A172 (cell line): Measurements from ENCODE around the gene FLACC1. TPM values are rescaled to one million over a fixed set of nuclear protein-coding genes. Genes with fewer than 3 reads are reported as not detected.
"Not testable (repeated sequence)": the region's sequence is repeated elsewhere in the genome, so short reads cannot be mapped to it uniquely, and the experiment has no call there.

Experiments used
- DNase-seq: peaks from one replicate; pipeline ENCODE4 v3.0.0-alpha.2; 2015; ENCODE audit warnings: low spot score
- total RNA-seq: library from RNA; depleted of rRNA; stranded (reverse); fragments of >200 nt; shearing (Covaris generic); gene quantifications from 2 replicates; pipeline ENCODE4 v1.2.3, GENCODE V29; 2014; rRNA removed

Gene FLACC1, protein sequence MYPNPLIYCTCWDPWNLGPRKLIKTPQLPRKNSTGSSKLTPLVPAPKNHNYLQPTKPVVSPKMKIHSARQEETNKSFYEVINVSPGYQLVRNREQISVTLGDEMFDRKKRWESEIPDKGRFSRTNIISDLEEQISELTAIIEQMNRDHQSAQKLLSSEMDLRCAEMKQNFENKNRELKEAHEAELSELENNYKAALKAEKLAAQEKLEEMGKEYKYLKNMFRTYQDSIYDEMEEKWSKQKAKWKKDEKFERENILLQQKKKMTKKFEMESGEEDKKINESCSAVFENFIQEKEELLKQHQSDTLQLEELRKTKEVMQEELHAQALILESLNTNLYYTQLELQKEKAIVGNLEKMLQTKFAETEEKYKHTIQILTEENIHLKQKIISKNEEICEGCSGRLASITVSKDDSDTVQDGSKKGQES
- total RNA-seq: not detected in 2 replicates

DNA sequence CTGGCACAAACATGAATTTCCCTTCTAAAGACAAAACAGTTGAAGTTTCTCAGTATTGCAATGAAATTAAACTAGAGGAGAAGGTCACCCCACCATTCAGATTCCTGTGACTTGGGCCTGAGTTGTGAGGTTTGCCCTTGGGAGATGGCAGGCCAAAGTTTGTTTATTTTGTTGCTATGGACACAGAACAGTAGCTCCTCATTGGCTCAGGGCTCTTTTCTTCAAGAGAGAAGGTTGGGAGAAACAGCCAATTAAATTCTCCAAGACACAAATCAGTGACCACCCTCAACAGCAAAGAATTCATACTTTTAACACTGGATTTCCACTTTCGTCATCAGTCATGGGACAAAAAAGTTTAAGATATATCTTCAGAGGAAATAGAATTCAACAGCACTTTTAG, at the start of gene FLACC1:
Gene FLACC1, minus strand, starts transcription at position 125 of the 400 bp plus-strand sequence. CDS start 5,941 bp downstream, outside the sequence.
- peak; percentile 75 for DNase-seq

DNA sequence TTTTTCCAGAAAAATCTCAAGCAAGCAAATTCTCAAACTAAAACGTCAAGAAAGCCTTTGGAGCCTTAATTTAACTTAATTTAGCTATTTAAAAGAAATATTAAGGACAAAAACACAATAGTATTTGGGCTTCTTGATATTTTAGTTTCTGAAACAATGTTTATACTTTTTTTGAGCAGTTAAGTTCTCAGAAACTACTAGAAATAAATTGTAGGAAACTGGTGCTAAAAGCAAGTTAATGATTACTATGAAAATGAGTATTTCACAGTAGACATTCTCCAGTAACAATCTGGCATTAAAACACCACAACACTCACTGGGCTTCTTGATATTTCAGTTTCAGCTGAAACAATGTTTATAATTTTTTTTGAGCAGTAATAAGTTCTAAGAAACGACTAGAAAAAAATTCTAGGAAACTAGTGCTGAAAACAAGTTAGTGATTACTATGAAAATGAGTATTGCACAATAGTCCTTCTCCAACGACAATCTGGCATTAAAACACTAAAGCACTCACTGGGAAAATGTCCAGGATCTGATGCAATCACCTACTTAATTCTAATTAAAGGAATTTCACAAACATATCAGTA, 49.0 kb upstream of the FLACC1 start:
- peak; percentile 35 for DNase-seq

DNA sequence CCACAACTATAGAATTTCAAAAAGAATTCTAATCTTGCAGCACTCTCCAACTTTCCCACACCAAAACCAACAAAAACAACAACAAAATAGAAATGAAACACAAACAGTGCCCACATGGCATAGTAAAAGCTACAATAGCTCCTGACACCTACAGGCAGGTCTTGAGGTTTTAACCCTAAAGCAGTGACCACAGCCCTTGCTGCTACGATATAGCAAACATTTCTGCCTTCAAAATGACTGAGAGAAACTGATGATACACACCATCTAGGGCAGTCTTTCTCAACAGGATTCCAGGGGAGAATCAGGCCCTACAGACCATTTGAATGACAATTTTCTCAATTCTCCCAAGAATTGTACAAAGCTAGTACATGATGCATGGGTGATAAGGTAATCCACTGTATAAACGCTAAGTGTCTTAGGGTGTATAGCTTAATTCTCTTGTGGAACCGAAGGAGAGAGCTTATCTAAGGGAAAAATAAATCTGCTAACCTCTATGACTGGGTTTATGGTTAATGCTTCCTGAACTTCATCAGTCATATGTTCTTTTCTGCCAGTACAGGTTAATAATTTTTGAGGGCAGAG, 47.6 kb upstream of the FLACC1 start:
- no peak for DNase-seq

DNA sequence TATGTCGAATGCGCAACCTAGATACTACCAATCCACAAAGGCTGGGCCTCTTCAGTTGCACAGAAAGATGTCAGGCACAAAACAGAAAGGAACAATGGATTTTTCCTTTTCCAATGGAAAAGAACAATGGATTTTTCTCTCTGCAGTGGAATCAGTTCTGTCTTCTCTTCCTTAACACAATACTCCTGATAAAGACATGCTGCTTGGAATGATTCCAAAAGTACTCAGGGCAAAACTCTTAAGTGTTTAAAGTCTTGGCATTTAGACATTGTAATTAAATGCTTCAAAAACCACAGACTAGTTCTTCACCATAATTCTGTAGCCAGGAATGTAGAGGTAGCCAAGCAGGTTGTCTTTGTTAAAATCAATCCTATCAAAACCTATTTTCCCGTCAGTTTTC, 46.7 kb upstream of the FLACC1 start:
- DNase-seq: peak; percentile 36

DNA sequence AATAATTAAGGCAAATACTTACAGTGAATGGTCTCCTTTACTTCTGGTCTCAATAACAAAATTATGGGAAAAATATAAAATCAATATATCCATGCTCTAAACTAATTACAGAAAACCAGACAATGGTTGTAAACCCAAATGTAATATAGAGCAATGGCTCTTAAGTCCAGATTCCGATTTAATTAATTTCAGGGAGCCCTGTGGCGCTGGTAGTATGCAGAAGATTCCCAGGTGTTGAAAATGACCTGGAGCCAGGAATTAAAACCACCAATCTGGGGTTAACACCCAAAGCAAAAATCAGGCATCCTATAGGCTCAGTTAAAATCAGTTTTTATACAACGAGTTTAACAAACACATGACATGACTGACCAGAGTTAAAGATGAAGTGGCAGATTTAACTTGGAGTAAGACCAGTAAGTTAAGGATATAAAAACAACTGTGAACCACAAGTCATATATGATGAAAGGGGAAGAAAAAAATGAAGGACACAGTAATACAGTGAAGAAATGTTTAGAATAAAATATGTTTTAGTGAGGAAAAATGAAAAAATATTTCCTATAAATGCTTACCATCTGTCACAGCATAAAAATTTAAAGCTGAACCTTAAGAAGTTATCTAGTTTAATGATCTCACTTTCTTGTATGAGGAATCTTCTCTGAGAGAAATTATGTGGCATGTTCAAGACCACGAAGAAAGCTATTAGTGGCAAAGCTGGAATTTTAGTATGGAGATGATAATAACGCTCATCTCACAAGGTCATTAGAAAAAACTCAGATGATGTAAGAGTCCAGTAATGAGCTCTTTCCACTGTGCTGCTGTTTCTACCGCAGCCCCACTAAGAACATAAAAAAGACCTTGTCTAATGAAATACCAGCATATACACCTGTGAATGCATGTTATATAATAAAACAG, 45.8 kb upstream of the FLACC1 start:
- DNase-seq: no peak

DNA sequence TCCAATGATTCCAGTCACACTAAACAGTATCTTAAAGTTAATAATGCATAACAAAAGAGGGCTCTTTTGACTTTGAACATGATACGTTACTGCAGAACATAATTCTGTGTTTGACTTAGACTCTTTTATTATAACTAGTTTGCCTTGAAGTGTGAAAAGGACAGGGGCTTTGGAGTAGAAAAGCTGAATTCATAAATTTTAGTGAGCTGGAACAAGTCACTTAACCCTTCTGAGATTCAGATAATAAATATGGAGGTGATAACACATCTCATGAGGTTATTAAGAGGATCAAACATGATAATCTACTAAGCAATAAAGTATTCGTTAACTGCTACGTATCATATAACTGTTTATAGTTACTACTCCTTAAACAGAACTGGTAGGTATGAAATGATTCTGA, 44.7 kb upstream of the FLACC1 start:
- no peak for DNase-seq

DNA sequence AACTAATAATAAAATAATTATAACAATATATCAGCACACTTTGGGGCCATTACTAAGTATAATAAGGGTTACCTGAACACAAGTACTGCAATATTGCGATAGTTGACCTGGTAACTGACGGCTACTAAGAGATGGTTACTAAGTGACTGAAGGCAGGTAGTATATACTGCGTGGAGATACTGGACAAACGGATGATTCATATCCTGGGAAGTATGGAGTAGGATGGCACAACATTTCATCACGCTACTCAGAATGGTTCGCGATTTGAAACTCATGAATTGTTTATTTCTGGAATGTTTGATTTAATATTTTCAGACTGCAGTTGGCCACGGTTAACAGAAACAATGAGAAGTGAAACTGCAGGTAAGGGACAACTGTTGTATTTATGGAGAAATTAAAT, 39.5 kb upstream of the FLACC1 start:
- peak; percentile 28 for DNase-seq

DNA sequence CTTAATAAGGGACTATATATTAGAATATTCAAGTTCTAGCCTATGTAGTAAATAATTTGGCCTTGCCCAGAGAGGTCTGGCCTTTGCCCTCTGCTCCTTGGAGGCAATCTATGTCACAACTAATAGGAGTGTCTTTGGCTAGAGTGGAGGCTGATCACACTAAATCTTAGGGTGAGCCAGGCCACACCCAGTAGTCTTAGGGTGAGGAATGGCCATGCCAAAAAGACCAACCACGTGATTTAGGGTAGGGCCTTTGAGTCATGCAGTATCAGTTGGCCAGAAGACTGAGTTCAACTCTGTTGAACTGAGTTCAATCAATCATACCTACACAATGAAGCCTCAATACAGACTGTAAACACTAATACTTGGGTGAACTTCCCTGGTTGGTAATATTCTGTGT, 26.0 kb upstream of the FLACC1 start:
- DNase-seq: no peak

DNA sequence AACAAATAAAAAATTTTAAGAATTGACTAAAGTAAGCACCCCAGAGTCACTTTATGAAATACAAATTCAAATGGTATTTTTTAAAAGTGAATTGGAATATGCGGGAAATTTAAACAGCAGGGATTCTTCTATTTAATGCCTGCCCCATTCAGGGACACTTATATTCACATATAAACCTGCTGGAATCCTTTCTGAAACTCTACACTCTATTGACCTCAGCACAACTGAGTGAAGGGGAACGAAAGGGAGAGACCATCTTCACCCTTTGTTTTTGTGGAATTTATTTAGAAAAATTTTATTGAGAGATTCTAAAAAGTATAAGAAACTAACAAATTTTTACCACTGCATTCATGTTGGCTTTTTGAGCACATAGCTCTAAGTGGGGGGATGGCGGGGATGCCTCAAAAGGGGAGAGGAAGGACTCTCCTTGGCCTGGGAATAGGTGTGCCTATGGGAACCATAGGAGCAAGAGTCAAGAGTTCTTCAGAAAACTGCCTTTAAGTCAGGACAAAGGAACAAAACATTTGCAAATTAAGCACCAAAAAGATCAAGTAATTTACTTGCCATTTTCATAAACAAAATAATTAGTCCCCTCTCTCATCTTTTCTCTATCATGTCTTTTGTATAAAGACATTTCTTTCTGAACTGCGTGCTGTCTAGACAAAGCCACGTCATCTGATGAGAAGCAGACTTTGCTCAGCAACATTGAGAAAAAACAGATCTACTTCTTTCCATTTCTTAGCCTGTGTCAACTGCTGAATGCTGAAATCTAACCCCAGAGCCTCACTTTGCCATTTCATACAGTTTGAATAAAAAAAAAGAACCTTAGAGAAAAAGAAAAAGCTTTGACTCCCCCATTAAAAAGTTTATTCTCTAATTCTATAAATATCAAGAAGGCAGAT, 21.6 kb upstream of the FLACC1 start:
- no peak for DNase-seq

DNA sequence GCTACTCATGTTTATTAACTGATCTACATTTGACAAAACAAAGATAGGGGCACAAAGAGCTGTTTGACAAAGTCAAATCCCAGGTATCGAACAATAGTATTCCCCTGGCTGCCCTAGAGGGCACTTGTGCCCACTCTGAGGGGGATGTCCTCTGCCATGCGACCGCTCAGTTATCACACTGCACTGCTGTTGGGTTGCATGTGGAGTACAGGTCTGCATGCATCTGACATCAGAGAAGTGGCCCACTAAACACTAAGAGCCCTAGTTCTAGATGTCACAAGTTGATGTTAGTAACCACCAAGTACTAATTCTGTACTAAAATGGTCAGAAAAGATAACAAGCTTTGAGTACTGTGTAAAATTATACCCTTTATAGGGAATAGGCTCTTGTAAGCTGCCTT, 20.1 kb upstream of the FLACC1 start:
- DNase-seq: no peak

DNA sequence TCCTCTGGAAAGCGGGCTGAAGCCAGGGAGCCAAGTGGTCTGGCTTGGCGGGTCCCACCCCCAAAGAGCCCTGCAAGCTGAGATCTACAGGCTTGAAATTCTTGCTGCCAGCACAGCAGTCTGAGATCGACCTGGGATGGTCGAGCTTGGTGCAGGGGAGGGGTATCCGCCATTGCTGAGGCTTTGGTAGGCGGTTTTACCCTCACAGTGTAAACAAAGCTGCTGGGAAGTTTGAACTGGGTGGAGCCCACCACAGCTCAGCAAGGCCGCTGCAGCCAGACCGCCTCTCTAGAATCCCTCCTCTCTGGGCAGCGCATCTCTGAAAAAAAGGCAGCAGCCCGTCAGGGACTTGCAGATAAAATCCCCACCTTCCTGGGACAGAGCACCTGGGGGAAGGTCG, 12.6 kb upstream of the FLACC1 start:
- DNase-seq: no peak

DNA sequence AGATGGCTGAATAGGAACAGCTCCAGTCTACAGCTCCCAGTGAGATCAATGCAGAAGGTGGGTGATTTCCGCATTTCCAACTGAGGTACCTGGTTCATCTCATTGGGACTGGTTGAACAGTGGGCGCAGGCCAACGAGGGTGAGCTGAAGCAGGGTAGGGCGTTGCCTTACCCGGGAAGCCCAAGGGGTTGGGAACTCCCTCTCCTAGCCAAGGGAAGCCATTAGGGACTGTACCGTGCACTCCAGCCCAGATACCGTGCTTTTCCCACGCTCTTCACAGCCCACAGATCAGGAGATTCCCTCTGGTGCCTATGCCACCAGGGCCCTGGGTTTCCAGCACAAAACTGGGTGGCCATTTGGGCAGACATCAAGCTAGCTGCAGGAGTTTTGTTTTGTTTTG, 12.2 kb upstream of the FLACC1 start:
- DNase-seq: not testable (repeated sequence)

DNA sequence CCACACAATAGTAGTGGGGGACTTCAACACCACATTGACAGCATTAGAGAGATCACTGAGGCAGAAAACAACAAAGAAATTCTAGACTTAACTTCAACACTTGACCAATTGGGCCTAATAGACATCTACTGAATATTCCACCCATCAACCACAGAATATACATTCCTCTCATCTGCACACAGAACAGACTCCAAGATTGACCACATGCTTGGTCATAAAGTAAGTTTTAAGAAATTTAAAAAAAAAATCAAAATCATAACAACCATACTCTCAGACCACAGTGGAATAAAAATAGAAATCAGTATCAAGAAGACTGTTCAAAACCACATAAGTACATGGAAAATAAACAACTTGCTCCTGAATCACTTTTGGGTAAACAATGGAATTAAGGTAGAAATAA, 9.0 kb upstream of the FLACC1 start:
- no peak for DNase-seq

DNA sequence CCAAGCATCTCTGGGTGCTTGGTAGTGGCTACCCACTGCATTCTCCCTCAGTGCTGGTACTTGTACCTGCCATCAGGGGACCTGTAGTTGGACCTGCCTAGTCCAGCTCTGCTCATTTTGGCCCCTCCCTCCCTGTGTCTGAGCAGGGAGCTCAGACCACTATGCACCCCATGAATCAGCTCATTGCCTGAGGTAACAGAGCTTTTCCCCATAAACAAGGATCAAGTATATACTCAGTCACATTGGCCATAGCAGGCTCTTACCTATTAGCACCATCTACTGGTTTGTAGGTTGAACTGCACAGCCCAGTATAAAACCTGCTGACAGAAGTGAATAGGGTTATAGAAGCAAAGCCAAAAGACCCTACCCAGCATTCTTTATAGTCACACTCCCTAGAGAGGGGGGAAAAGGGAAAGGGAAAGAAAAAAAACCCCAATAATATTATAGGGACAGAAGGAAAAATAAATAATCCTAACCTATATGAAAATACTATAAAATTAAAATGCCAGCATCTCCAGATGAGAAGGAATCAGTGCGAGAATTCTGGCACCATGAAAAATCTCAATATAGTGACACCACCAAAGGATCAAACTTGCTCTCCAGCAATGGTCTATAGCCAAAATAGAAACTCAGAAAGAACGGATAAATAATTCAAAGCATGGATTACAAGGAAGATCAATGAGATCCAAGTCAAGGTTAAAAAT, 6.9 kb upstream of the FLACC1 start:
- peak; percentile 51 for DNase-seq

DNA sequence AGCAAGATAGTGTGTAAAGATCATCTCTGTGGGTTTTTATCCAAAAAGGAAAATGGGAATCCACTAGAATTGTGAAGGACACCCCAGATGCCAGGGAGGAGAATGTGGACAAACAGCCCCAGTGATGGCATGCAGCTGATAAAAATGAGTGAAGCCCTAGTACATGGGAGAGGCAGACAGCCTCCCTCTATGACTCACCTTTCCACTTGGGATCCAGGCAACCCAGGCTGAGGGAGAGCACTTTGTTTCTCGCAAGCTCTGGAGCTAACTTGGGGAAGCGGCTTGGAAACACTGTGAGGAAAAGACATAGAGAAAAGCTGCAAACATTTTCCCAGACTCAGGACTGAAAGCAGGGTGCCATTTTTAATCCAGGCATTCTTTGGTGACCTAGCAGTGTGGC, 5.3 kb upstream of the FLACC1 start:
- DNase-seq: peak; percentile 58

DNA sequence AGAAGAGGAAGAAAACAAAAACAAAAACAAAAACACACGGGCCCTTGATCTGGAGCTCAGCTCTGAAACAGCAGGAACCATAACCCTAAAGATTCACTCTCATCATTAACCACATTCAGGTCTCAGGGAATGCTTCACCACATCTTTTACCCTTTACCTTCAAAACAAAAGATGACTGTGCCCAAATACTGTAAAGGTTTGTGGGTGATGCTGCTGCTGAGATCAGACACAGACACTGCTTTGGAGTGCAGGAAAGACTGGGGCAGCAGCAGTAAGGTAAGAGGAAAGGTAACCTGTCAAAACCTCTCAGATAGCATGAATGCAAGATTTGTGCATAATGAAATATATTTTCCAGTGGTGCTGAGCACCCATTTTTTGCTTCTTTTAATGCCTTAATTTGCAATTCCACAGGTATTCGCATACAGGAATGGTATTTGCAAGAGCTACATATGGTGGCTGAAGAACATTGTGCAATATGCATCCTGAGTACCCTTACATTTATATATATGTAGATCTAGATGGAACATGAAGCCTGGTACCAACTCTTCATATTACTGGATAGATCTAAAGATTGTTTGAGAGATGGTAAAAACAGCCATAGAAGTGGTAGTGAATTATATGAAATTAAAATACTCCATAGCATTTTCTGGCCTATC, 4.1 kb upstream of the FLACC1 start:
- no peak for DNase-seq

DNA sequence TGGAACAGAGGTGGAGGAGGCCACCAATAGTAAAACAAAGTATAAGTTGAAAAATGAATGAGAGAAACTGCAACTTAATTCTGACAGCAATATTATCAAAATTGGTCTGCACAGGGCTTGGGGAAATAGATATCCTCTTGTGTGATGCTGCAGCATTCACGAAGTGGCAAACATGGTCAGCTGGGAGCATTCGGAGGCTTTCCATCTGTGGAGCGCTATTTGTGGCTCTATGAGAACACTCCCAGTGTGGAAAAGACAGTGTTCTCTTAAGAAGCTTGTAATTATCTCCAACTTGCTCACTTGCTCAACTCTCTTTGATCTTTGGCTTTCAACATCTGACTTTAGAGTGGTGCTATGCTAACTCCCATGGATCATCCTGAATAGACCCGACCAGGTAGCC, 3.1 kb upstream of the FLACC1 start:
- no peak for DNase-seq

DNA sequence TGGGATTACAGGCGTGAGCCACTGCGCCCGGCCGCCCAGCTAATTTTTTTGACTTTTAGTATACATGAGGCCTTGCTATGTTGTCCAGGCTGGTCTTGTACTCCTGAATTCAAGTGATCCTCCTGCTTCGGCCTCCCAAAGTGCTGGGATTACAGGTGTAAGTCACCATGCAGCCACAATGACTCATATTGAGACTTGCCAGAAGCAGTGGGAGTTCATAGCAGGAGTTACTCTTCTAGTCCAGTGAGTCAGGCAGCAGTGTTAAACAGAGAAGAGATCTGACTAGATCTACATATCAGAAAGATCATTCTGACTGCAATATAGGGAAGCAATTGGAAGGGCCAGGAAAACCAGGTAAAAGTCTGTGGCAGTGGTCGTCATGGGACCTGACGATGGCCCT, 1.5 kb upstream of the FLACC1 start:
- DNase-seq: peak; percentile 83

DNA sequence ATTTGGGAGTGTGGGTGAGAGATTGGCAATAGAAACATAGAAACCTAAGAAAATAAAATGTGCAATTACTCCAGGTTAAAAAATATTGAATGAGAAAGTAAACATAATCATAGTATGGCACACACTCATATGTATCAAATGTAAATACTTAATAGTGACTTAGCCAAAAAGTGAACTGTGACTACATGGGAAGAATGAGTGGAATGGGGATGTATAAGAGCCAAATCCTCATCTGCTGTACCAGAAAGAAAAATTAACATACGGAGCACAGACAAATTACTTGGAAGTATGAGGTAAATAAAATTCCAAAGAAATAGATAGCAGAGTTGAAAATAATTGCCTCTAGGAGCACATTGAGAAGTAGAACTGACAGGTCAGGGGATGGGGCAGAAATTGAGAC, 4.0 kb downstream of the FLACC1 start:
- no peak for DNase-seq

DNA sequence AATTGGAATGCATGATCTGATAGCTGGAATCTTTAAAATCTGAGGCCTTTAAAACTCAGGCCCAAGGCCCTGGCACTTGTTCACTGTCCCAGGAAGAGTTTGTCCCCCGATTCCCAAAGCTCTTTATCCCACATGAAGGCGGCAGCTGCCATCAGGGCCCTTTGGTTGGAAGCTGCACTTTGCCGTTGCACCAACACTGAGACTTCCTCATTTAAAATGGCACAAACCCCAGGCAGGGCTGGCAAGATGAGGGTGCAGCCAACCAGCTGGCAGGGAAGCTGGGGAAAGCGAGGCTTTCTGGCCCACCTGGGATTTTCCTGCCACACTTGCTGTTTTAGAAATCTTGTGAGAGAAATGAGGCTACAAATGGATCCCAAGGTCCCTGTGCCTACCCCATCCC, 6.3 kb downstream of the FLACC1 start:
- no peak for DNase-seq
